Epithelial cell of esophagus (primary cell): ENCODE measurements around the gene VPS36.

Source experiments
- DNase-seq: peaks from one replicate; pipeline ENCODE4 v3.0.0; 2010; ENCODE audit warnings: low read depth
- H3K4me3 ChIP-seq: 2 replicates; pipeline ENCODE4 v1.5.1; 2011; ENCODE audit warnings: mild to moderate bottlenecking, low read length, control low read depth
- TF ChIP-seq, protein P1 (sequence below): IDR thresholded peaks from 2 replicates; pipeline ENCODE4 v1.5.1; 2011; ENCODE audit warnings: low read depth, mild to moderate bottlenecking, low read length, control low read depth, inconsistent platforms; ENCODE audit not compliant: insufficient read depth; ENCODE audit errors: missing control alignments

The VPS36 gene

DNA sequence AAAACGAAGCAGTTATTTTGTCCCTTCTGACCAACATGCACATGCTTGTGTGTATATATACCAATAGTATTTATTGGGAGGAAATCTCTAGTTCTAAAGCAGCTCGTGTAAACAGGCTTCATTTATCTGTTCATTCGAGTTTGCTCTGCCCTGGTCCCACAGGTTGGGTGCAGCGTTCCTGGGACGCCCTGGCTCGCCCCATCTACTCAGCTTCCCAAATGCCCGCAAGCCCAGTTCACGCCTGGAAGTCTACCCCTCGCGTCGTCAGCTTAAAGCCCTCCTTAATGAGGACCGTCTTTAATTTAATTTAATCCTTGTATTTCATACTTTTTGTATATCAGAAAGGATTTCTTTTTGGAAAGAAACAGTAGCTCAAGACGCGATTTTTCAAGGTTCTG, 45.1 kb downstream of the VPS36 start:
- TF ChIP-seq, protein P1, sequence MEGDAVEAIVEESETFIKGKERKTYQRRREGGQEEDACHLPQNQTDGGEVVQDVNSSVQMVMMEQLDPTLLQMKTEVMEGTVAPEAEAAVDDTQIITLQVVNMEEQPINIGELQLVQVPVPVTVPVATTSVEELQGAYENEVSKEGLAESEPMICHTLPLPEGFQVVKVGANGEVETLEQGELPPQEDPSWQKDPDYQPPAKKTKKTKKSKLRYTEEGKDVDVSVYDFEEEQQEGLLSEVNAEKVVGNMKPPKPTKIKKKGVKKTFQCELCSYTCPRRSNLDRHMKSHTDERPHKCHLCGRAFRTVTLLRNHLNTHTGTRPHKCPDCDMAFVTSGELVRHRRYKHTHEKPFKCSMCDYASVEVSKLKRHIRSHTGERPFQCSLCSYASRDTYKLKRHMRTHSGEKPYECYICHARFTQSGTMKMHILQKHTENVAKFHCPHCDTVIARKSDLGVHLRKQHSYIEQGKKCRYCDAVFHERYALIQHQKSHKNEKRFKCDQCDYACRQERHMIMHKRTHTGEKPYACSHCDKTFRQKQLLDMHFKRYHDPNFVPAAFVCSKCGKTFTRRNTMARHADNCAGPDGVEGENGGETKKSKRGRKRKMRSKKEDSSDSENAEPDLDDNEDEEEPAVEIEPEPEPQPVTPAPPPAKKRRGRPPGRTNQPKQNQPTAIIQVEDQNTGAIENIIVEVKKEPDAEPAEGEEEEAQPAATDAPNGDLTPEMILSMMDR = no peak
- DNase-seq = peak; percentile 35
- H3K4me3 ChIP-seq = peak overlapping the region; percentile 82

DNA sequence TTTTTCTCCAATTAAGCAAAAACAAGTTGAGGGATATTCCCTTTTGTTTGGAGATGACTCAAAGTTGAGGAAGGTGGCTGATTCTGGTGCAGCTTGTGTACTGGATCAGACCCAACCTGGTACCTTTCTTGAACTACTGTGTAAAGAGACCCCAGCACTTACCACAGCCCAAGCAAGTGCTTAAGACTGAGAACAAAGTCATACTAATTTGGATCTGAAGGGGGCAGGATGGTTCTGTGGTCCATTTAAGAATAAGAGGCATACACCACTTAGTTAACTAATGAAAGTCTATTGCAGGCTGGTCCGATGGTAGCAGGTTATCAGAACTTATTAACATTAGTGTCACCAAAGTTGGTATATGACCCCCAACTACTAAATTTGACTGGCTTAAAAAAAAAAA, 50.7 kb downstream of the VPS36 start:
- TF ChIP-seq, protein P1 = peak; percentile 34
- H3K4me3 ChIP-seq = no peak overlapping the region
- DNase-seq = peak; percentile 48

DNA sequence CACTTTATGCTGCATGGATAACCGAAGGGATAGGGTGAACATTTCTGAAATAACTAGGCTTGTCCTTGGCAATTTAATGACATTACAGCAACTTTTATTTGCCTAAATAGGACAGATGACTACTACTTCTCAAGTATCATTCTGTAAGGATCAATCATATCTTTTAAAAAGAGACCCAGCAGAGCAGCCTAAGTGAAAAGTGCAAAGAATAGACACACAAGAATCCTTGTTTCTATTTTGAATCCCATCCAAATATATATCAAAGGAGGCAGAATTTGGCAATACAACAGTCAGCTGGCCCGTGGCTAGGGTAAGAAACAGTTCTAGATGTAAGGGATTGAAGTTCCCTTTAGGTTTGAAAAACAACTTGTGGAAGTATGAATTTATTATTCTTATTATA, 51.4 kb downstream of the VPS36 start:
- no peak for DNase-seq
- no peak overlapping the region for H3K4me3 ChIP-seq
- TF ChIP-seq, protein P1 = no peak

DNA sequence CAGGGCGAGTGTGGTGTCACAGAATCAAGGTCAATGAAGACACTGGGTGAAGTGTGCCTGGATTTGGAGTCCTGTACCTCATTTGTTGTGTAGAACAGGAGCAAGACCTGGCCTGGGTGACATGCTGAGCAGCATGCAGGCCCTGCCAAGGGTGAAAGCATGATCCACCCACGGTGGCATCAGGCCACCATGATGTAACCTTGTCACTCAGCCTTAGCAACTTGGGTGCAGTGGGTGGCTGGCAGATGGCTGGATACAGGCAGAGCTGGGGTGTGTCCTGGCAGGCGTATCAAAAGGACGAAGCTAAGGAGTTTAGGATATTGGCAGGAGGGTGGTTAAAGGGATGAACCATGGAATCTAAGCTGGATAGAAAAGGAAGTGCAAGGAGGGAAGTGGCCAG, 54.7 kb downstream of the VPS36 start:
- no peak overlapping the region for H3K4me3 ChIP-seq
- DNase-seq = no peak
- TF ChIP-seq, protein P1 = no peak

DNA sequence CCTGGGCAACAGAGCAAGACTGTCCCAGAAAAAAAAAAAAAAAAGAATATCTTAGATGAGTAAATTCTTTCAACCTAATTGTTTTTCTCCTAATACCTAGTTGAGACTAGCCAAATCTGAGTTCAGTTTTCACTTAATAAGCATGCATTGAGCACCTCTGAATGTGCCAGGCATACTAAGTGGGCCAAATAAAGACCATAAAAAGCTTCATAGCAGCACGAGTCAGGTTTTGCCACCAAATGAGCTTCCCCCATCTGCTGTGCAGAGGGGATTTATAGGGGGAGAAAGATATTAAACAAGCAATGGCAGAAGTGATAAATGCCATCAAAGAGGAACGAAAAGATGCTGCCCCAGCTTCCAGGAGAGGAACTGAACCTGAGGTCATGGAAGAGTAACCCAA, 55.8 kb downstream of the VPS36 start:
- no peak overlapping the region for H3K4me3 ChIP-seq
- TF ChIP-seq, protein P1 = no peak
- DNase-seq = no peak

DNA sequence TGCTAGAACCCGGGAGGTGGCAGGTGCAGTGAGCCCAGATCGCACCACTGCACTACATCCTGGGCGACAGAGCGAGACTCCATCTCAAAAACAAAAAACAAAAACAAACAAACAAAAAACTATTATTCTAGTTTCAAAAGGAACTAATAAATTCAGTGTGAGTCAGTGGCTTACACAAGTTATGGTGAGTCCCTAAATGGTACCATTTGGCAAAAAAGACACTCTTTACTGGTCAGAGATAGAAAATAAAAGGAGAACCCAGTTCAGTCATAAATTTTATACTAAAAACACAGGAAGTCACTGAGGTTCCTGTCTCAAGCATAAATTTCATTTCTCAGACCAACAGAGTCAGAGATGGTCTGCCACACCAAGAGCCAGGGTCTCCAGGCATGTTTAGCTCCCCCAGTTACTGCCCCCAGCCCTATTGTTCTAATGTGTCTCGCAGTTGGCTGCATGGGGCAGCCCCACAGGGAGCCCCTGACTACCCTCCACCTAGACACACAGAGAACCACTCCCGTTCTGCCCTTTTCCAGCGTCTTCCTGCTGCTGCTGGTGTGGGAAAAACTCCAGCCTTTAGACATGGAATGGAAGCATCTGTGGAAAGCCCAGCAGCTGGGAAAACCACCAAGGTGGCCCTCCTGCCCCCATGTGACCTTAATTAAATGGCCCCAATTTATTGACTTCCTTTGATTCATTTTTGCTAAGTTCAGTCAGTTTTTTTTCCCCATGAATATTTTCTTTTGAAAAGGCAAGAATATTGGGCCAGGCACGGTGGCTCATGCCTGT, 56.7 kb downstream of the VPS36 start:
- TF ChIP-seq, protein P1 = no peak
- DNase-seq = no peak
- no peak overlapping the region for H3K4me3 ChIP-seq

DNA sequence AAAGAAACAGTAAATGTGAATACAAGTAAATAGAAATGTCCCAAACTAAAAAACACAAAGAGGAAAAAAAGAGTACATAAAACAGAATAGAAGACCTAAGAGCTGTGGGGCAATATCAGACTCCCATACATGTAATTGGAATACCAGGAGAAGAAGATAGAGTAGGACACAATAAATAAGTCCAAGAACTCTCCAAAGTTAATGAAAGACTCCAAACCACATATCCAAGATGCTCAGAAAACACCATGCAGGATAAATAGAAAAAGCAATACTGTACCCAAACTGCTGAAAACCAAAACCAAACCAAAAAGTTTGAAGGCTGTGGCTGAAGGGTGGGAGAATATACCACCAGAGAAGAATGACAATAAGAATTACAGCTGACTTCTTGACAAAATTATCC, 62.7 kb downstream of the VPS36 start:
- DNase-seq = no peak
- TF ChIP-seq, protein P1 = no peak
- H3K4me3 ChIP-seq = no peak overlapping the region
